Retinal pigment epithelial cell (primary cell): ENCODE results near the gene FAM135A.

ENCODE experiments used
- DNase-seq: peaks from one replicate; pipeline ENCODE4 v3.0.0-alpha.2; 2010; ENCODE audit warnings: low read depth
- H3K4me3 ChIP-seq: 2 replicates; pipeline ENCODE4 v1.5.1; 2011; ENCODE audit warnings: mild to moderate bottlenecking, low read length, control low read depth, moderate library complexity
- TF ChIP-seq, protein P1 (sequence below): conservative IDR thresholded peaks from 2 replicates; pipeline ENCODE4 v1.5.1; 2011; ENCODE audit warnings: low read depth, low read length, control low read depth, inconsistent platforms

Gene FAM135A

DNA sequence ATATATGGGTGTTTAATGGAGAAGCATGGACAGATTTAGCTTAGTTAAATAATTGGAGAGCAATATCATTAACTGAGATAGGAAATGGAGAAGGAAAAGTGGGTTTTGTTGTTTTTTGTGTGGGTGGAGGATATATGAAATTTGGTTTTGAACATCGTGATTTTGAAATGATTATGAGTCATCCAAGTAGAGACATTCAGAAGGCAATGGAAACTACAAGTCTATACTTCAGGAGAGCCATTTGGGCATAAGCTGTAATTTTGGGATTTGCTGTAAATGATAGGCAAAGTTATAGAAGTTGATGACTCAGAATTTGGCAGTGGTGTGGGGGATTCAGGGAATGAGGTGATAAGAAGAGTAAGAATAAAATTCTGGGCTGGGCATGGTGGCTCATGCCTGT is 27.4 kb upstream of the FAM135A start:
- no peak overlapping the region for H3K4me3 ChIP-seq
- no peak for DNase-seq
- TF ChIP-seq, protein P1, sequence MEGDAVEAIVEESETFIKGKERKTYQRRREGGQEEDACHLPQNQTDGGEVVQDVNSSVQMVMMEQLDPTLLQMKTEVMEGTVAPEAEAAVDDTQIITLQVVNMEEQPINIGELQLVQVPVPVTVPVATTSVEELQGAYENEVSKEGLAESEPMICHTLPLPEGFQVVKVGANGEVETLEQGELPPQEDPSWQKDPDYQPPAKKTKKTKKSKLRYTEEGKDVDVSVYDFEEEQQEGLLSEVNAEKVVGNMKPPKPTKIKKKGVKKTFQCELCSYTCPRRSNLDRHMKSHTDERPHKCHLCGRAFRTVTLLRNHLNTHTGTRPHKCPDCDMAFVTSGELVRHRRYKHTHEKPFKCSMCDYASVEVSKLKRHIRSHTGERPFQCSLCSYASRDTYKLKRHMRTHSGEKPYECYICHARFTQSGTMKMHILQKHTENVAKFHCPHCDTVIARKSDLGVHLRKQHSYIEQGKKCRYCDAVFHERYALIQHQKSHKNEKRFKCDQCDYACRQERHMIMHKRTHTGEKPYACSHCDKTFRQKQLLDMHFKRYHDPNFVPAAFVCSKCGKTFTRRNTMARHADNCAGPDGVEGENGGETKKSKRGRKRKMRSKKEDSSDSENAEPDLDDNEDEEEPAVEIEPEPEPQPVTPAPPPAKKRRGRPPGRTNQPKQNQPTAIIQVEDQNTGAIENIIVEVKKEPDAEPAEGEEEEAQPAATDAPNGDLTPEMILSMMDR: no peak

DNA sequence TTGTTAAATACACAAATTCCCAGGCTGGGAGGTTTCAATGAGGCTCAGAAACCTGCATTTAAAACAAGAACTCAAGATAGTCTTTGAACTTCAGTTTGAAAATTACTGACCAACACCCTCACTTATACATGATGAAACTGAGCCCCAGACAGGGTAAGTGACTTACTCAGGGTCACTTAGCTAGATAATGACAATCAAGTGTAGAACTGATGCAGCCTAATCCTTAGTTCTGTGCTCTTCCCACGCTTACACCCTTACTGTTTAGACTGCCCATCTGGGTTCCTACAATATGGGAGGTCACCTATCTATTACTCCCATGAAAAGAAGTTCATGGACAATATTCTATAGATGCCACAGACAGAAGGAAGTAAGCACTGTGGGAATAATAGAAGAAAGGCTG is 24.5 kb upstream of the FAM135A start:
- TF ChIP-seq, protein P1: no peak
- DNase-seq: no peak
- H3K4me3 ChIP-seq: no peak overlapping the region

DNA sequence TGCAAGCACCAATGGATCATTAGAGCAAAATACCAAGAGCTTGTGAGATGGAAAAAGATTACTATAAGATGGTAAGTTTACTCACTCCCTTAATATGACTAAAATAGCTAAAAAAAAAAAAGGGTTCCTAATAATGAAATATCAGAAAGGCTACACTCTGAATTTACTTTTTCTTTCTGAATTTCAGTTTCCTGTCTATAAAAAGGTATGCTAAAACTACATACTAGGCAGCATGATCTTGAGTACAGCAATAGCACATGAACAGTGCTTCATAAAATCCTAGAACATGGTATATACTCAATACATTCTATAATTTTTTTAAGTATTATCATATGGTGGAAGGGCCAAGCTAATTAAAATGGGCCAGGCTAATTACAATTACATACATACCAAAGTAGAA is 24.0 kb upstream of the FAM135A start:
- DNase-seq: no peak
- H3K4me3 ChIP-seq: no peak overlapping the region
- TF ChIP-seq, protein P1: no peak

DNA sequence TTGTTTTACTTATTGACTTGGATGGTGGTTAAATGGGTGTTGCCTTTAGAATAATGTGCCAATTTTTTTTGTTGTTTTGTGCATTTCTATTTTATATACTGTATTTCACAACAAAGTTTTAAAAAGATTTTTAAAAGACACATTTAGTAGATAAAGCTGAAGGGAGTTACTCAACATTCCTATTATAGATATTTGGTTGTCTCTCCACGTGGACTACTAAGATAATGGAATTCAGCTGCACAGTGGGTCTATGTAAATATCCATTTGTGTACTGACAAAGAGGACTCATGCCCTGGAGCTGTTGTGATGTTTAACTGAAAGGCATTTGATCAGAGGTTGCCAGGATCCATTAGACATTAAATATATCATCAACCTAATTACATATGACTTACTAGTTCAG is 23.2 kb upstream of the FAM135A start:
- DNase-seq: no peak
- TF ChIP-seq, protein P1: no peak

DNA sequence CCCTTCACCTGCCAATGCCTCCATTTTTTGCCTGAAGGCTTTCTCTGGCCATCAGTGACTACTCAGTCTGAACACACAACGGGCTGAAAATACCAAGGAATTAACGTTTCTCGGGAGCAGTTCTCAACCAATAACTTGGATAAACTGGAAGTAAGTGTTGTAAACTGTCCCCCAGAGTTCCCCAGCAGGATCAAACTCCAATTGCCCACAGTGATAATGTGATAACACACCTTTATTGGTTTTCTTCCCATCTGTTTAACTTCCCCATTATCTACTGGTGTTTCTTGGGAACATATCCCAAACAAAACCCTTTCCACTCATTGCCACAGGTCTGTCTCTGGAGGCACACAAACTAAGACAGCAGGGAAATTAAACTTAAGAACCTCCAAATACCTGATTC is 21.8 kb upstream of the FAM135A start:
- TF ChIP-seq, protein P1: no peak
- H3K4me3 ChIP-seq: no peak overlapping the region
- no peak for DNase-seq

More for the DNA sequence above, 23.2 kb upstream of the FAM135A start:
- H3K4me3 ChIP-seq: no peak overlapping the region

DNA sequence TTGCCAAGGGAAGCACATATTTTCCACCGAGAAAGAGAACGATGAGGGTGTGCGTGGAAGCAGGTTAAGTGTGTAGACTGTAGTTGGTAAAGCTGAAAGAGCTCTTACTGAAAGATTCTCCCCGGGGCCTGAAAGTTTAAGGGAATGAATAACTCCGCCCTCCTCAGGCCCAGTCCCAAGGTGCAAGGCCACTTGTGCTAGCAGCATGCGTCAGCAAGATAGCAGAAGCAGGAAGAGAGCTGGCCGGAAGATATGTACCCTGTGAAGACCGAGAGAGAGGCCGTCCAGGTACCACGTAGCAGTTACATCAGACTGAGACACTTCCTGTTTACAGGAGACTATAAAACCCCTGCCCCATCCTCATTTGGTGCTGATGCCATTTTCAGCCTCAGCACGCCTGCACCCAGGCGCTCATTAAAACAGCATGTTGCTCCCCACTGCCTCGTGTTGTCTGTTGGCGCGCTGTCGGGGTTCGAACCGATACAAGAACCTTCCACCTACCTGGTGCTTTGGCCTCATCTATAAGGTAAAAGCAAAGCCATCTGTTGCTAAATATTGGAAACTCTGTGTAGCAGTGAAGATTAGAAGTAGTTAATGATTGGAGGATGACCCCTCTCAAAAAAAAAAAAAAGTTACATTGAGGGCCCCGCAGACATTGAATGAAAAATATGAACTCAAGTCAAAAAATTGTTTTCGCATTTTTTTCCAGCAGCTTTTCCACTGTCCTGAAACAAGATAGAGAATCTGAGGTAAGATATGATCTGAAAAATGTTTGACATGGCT is 18.6 kb upstream of the FAM135A start:
- TF ChIP-seq, protein P1: no peak
- no peak for DNase-seq
- H3K4me3 ChIP-seq: no peak overlapping the region

DNA sequence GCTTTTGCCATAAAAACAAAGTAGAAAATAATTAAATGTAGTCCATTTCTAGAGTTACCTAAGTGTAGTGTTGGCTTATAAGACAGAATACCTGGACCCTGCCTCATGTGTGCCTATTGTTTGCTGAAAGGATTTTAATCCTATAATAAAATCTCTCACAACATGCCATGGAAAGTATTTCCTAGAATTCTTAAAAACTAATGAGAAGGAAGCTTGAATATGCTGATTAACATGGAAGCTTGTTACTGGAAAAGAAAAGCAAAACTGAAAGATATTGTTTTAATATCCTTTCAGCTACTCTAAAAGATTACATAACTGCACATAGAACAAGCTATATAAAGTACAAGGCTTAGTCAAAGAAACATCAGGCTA is 18.0 kb upstream of the FAM135A start:
- no peak for DNase-seq
- TF ChIP-seq, protein P1: no peak
- H3K4me3 ChIP-seq: no peak overlapping the region
